DMS79 treated with DMSO at 0.1 percent for 48 hours (cell line): ENCODE measurements around the gene SLX9.
A peak's percentile ranks its signal among the peaks of the same experiment; 100 is the strongest.

Experiments
- DNase-seq: peaks from one replicate; lab custom pipeline; 2025; lab: John Stamatoyannopoulos, UW

SLX9 gene

GRCh38 chr21:44930543-44930981, 9.3 kb upstream of the SLX9 start:
- DNase-seq = no peak

- no peak for DNase-seq
Measured at GRCh38 chr21:44931137-44931500, 8.7 kb upstream of the SLX9 start.

GRCh38 chr21:44931501-44932407, 8.1 kb upstream of the SLX9 start:
- DNase-seq = no peak

GRCh38 chr21:44932408-44933181, 7.2 kb upstream of the SLX9 start:
- peak; percentile 15 for DNase-seq

GRCh38 chr21:44933199-44933917, 6.5 kb upstream of the SLX9 start:
- no peak for DNase-seq

- DNase-seq = no peak
Measured at GRCh38 chr21:44933918-44934260, 5.9 kb upstream of the SLX9 start.

- no peak for DNase-seq
Measured at GRCh38 chr21:44934276-44934675, 5.6 kb upstream of the SLX9 start.

- DNase-seq = no peak
Measured at GRCh38 chr21:44934797-44935532, 4.9 kb upstream of the SLX9 start.

GRCh38 chr21:44935533-44935927, 4.3 kb upstream of the SLX9 start:
- DNase-seq = no peak

GRCh38 chr21:44938772-44939531, 877 bp upstream of the SLX9 start:
- DNase-seq = no peak

- no peak for DNase-seq
Measured at GRCh38 chr21:44940116-44940631, 345 bp downstream of the SLX9 start.

GRCh38 chr21:44941567-44941966, 1.7 kb downstream of the SLX9 start:
- no peak for DNase-seq

- no peak for DNase-seq
Measured at GRCh38 chr21:44942566-44942965, 2.7 kb downstream of the SLX9 start.

- no peak for DNase-seq
Measured at GRCh38 chr21:44943005-44943685, 3.3 kb downstream of the SLX9 start.

- no peak for DNase-seq
Measured at GRCh38 chr21:44943686-44944550, 4.1 kb downstream of the SLX9 start.

GRCh38 chr21:44944596-44944995, 4.8 kb downstream of the SLX9 start:
- DNase-seq = no peak

GRCh38 chr21:44946254-44947041, 6.6 kb downstream of the SLX9 start:
- no peak for DNase-seq

- DNase-seq = no peak
Measured at GRCh38 chr21:44947111-44947929, 7.5 kb downstream of the SLX9 start.
